WTC11 (cell line): ENCODE measurements around the gene PICK1. TPM values are rescaled to one million over a fixed set of nuclear protein-coding genes. Genes with fewer than 3 reads are reported as not detected.
A peak's percentile ranks its signal among the peaks of the same experiment; 100 is the strongest.

ENCODE experiments used
- ATAC-seq: fragments of 200-7000 bp; cut with Tn5 transposase; 2 replicates; pipeline ENCODE4 v1.10.0; 2021; ENCODE audit warnings: mild to moderate bottlenecking, moderate library complexity
- CTCF ChIA-PET: fragments of 300-600 bp; sonication (Branson Sonifier 250); formaldehyde crosslinking; loops from one replicate; lab custom pipeline; 2021; ENCODE audit warnings: antibody characterized with exemption; lab: Charles Lee
- POLR2A ChIA-PET: fragments of 350-600 bp; sonication (Branson Sonifier 250); formaldehyde crosslinking; loops from one replicate; lab custom pipeline; 2021; ENCODE audit warnings: antibody characterized with exemption; lab: Charles Lee
- DNase-seq: peaks from one replicate; pipeline ENCODE4 v3.0.0; 2021; ENCODE audit warnings: low spot score
- H3K27ac Mint-ChIP-seq: 2 replicates; pipeline ENCODE4 v1.8.0; 2021; ENCODE audit warnings: mixed read lengths
- H3K27me3 Mint-ChIP-seq: 2 replicates; pipeline ENCODE4 v1.8.0; 2021; ENCODE audit warnings: low read depth, mild to moderate bottlenecking, moderate library complexity, mixed read lengths
- H3K36me3 Mint-ChIP-seq: 2 replicates; pipeline ENCODE4 v1.8.0; 2021; ENCODE audit warnings: mixed read lengths
- H3K4me1 Mint-ChIP-seq: 2 replicates; pipeline ENCODE4 v1.8.0; 2022; ENCODE audit warnings: mixed read lengths
- H3K4me3 Mint-ChIP-seq: 2 replicates; pipeline ENCODE4 v1.8.0; 2021; ENCODE audit warnings: mild to moderate bottlenecking, moderate library complexity, mixed read lengths
- H3K9me3 Mint-ChIP-seq: 2 replicates; pipeline ENCODE4 v1.8.0; 2021; ENCODE audit warnings: mixed read lengths
- ATF3 ChIP-seq: sonication (generic); formaldehyde crosslinking; conservative IDR thresholded peaks from 2 replicates; pipeline ENCODE4 v1.8.1; 2022; ENCODE audit warnings: mild to moderate bottlenecking, missing genetic modification reagents
- CBFB ChIP-seq: sonication (generic); formaldehyde crosslinking; IDR thresholded peaks from 2 replicates; pipeline ENCODE4 v1.8.1; 2022; ENCODE audit warnings: mild to moderate bottlenecking, low read depth, missing genetic modification reagents
- CREB1 ChIP-seq: sonication (generic); formaldehyde crosslinking; IDR thresholded peaks from 2 replicates; pipeline ENCODE4 v1.8.0; 2023; ENCODE audit warnings: mild to moderate bottlenecking, missing genetic modification reagents
- CREM ChIP-seq: sonication (generic); formaldehyde crosslinking; IDR thresholded peaks from 2 replicates; pipeline ENCODE4 v1.8.1; 2022; ENCODE audit warnings: mild to moderate bottlenecking, missing genetic modification reagents, moderate library complexity
- E2F4 ChIP-seq: sonication (generic); formaldehyde crosslinking; IDR thresholded peaks from 2 replicates; pipeline ENCODE4 v1.8.1; 2022; ENCODE audit warnings: low read depth, mild to moderate bottlenecking, moderate library complexity, missing genetic modification reagents, borderline replicate concordance
- ERG ChIP-seq: fragments of 250-450 bp; sonication (Bioruptor Pico); IDR thresholded peaks from 2 replicates; pipeline ENCODE4 v1.8.0; 2021; ENCODE audit warnings: mild to moderate bottlenecking
- FOXJ3 ChIP-seq: sonication (generic); formaldehyde crosslinking; IDR thresholded peaks from 2 replicates; pipeline ENCODE4 v1.9.0; 2021; ENCODE audit warnings: missing genetic modification reagents, mild to moderate bottlenecking, borderline replicate concordance
- FOXP1 ChIP-seq: sonication (generic); formaldehyde crosslinking; IDR thresholded peaks from 2 replicates; pipeline ENCODE4 v1.8.0; 2022; ENCODE audit warnings: missing genetic modification reagents, mild to moderate bottlenecking, moderate library complexity, borderline replicate concordance
- GABPB1 ChIP-seq: sonication (generic); formaldehyde crosslinking; IDR thresholded peaks from 2 replicates; pipeline ENCODE4 v1.8.1; 2023; ENCODE audit warnings: mild to moderate bottlenecking, missing genetic modification reagents
- HMGA2 ChIP-seq: fragments of 250-450 bp; sonication (Bioruptor Pico); IDR thresholded peaks from 2 replicates; pipeline ENCODE4 v1.4.0; 2021; ENCODE audit warnings: mild to moderate bottlenecking, moderate library complexity
- HMGXB4 ChIP-seq: sonication (generic); formaldehyde crosslinking; IDR thresholded peaks from 2 replicates; pipeline ENCODE4 v1.8.1; 2023; ENCODE audit warnings: mild to moderate bottlenecking, moderate library complexity, missing genetic modification reagents
- MAX ChIP-seq: sonication (generic); formaldehyde crosslinking; IDR thresholded peaks from 2 replicates; pipeline ENCODE4 v1.8.0; 2022; ENCODE audit warnings: mild to moderate bottlenecking, missing genetic modification reagents
- NR2C2 ChIP-seq: sonication (generic); formaldehyde crosslinking; IDR thresholded peaks from 2 replicates; pipeline ENCODE4 v1.8.0; 2022; ENCODE audit warnings: mild to moderate bottlenecking, missing genetic modification reagents
- NR3C1 ChIP-seq: sonication (generic); formaldehyde crosslinking; conservative IDR thresholded peaks from 2 replicates; pipeline ENCODE4 v1.8.1; 2023; ENCODE audit warnings: low read depth, mild to moderate bottlenecking, missing genetic modification reagents
- PRRX2 ChIP-seq: fragments of 250-450 bp; sonication (Bioruptor Pico); IDR thresholded peaks from 2 replicates; pipeline ENCODE4 v1.8.0; 2021; ENCODE audit warnings: mild to moderate bottlenecking
- SMAD3 ChIP-seq: sonication (generic); formaldehyde crosslinking; IDR thresholded peaks from 2 replicates; pipeline ENCODE4 v1.8.0; 2022; ENCODE audit warnings: missing genetic modification reagents, mild to moderate bottlenecking, borderline replicate concordance
- SOX15 ChIP-seq: fragments of 250-450 bp; sonication (Bioruptor Pico); IDR thresholded peaks from 2 replicates; pipeline ENCODE4 v1.9.0; 2021; ENCODE audit warnings: mild to moderate bottlenecking
- USF1 ChIP-seq: sonication (generic); formaldehyde crosslinking; IDR thresholded peaks from 2 replicates; pipeline ENCODE4 v1.8.0; 2022; ENCODE audit warnings: mild to moderate bottlenecking, missing genetic modification reagents
- ZBTB21 ChIP-seq: sonication (generic); formaldehyde crosslinking; IDR thresholded peaks from 2 replicates; pipeline ENCODE4 v1.8.1; 2023; ENCODE audit warnings: mild to moderate bottlenecking, missing genetic modification reagents, borderline replicate concordance
- ZBTB43 ChIP-seq: sonication (generic); formaldehyde crosslinking; IDR thresholded peaks from 2 replicates; pipeline ENCODE4 v1.8.1; 2023; ENCODE audit warnings: mild to moderate bottlenecking, missing genetic modification reagents
- ZNF138 ChIP-seq: sonication (generic); formaldehyde crosslinking; conservative IDR thresholded peaks from 2 replicates; pipeline ENCODE4 v1.8.1; 2022; ENCODE audit warnings: mild to moderate bottlenecking, moderate library complexity, missing genetic modification reagents
- ZNF219 ChIP-seq: sonication (generic); formaldehyde crosslinking; IDR thresholded peaks from 2 replicates; pipeline ENCODE4 v1.8.0; 2023; ENCODE audit warnings: missing genetic modification reagents, mild to moderate bottlenecking, borderline replicate concordance
- ZNF263 ChIP-seq: sonication (generic); formaldehyde crosslinking; IDR thresholded peaks from 2 replicates; pipeline ENCODE4 v1.8.1; 2022; ENCODE audit warnings: low read depth, mild to moderate bottlenecking, moderate library complexity, missing genetic modification reagents
- ZNF416 ChIP-seq: fragments of 250-450 bp; sonication (Bioruptor Pico); IDR thresholded peaks from 2 replicates; pipeline ENCODE4 v1.9.0; 2021; ENCODE audit warnings: mild to moderate bottlenecking, inconsistent platforms
- total RNA-seq: library from RNA; stranded (reverse); gene quantifications from 3 replicates; pipeline ENCODE4 v1.2.3, GENCODE V29; 2021

Gene PICK1
- total RNA-seq, 1 experiment from 2014 or later: 33.4 TPM

- ChIA-PET CTCF (interaction anchor here (0.5 to 6.4 kb wide), 7 partner anchors 8 to 115 kb away, joined by 3 to 42 read pairs (median 4); partner anchors contain the start of gene PLA2G6), POLR2A (no interaction called here)
- no peak for TF ChIP-seq MAX (CRISPR knock-in tag)
- no peak for ATAC-seq
- no peak for DNase-seq
- Mint-ChIP-seq H3K36me3 (peaks cover 24% of the 10 kb centered on the region), H3K27me3 (no peaks in the 10 kb centered on the region), H3K4me1 (no peaks in the 10 kb centered on the region), H3K9me3 (no peaks in the 10 kb centered on the region), H3K4me3 (no peak overlapping the region), H3K27ac (peak overlapping the region; percentile 57; the same call in 1 of the 2 replicates)
Measured at GRCh38 chr22:38066381-38067027, 9.3 kb downstream of the PICK1 start.

GRCh38 chr22:38067028-38067415 is 9.8 kb downstream of the PICK1 start:
- H3K4me1 Mint-ChIP-seq: no peaks in the 10 kb centered on the region
- ATAC-seq: no peak
- CTCF ChIA-PET: interaction anchor here (0.5 to 6.4 kb wide), 6 partner anchors 7 to 48 kb away, joined by 3 to 44 read pairs (median 6); partner anchors contain the start of gene PICK1
- POLR2A ChIA-PET: no interaction called here
- H3K9me3 Mint-ChIP-seq: no peaks in the 10 kb centered on the region
- no peak for DNase-seq
- TF ChIP-seq ATF3 (CRISPR knock-in tag) (no peak), PRRX2 (CRISPR knock-in tag) (no peak), ZBTB21 (CRISPR knock-in tag) (no peak), MAX (CRISPR knock-in tag) (no peak), CREB1 (CRISPR knock-in tag) (no peak), ZBTB43 (no peak), SMAD3 (CRISPR knock-in tag) (no peak), USF1 (no peak), HMGA2 (CRISPR knock-in tag) (no peak), ERG (CRISPR knock-in tag) (no peak), SOX15 (CRISPR knock-in tag) (no peak)
- no peaks in the 10 kb centered on the region for H3K27me3 Mint-ChIP-seq
- peaks cover 21% of the 10 kb centered on the region for H3K36me3 Mint-ChIP-seq
- peak overlapping the region; percentile 57; the same call in 1 of the 2 replicates for H3K27ac Mint-ChIP-seq
- no peak overlapping the region for H3K4me3 Mint-ChIP-seq

GRCh38 chr22:38067761-38068360 is 10.7 kb downstream of the PICK1 start:
- Mint-ChIP-seq H3K4me1 (no peaks in the 10 kb centered on the region), H3K4me3 (no peak overlapping the region), H3K27ac (peak overlapping the region; percentile 32; the same call in 1 of the 2 replicates), H3K36me3 (peaks cover 18% of the 10 kb centered on the region), H3K9me3 (no peaks in the 10 kb centered on the region), H3K27me3 (no peaks in the 10 kb centered on the region)
- DNase-seq: no peak
- ChIA-PET CTCF (interaction anchor here (0.9 to 6.4 kb wide), 7 partner anchors 11 to 163 kb away, joined by 3 to 44 read pairs (median 5); partner anchors contain the start of gene PICK1), POLR2A (interaction anchor here (1.1 kb wide), 2 partner anchors 30 to 114 kb away, joined by 3 to 5 read pairs; no protein-coding TSS in a partner anchor)
- no peak for ATAC-seq
- no peak for TF ChIP-seq CREM
- TF ChIP-seq FOXP1 (CRISPR knock-in tag): no peak
- no peak for TF ChIP-seq ZNF138
- no peak for TF ChIP-seq E2F4 (CRISPR knock-in tag)
- no peak for TF ChIP-seq CREB1 (CRISPR knock-in tag)
- no peak for TF ChIP-seq NR3C1 (CRISPR knock-in tag)
- TF ChIP-seq FOXJ3 (CRISPR knock-in tag): no peak
- TF ChIP-seq CBFB (CRISPR knock-in tag): no peak
- no peak for TF ChIP-seq ZNF219 (CRISPR knock-in tag)
- TF ChIP-seq ZNF263 (CRISPR knock-in tag): no peak
- no peak for TF ChIP-seq HMGXB4
- TF ChIP-seq GABPB1 (CRISPR knock-in tag): no peak
- TF ChIP-seq NR2C2 (CRISPR knock-in tag): no peak
- TF ChIP-seq ZNF416 (CRISPR knock-in tag): no peak
